SIG-M5 (cell line): Measurements from ENCODE around the gene ZNF407.

Source experiments
- DNase-seq: peaks from one replicate; lab custom pipeline; 2025; lab: John Stamatoyannopoulos, UW

ZNF407 gene

DNA sequence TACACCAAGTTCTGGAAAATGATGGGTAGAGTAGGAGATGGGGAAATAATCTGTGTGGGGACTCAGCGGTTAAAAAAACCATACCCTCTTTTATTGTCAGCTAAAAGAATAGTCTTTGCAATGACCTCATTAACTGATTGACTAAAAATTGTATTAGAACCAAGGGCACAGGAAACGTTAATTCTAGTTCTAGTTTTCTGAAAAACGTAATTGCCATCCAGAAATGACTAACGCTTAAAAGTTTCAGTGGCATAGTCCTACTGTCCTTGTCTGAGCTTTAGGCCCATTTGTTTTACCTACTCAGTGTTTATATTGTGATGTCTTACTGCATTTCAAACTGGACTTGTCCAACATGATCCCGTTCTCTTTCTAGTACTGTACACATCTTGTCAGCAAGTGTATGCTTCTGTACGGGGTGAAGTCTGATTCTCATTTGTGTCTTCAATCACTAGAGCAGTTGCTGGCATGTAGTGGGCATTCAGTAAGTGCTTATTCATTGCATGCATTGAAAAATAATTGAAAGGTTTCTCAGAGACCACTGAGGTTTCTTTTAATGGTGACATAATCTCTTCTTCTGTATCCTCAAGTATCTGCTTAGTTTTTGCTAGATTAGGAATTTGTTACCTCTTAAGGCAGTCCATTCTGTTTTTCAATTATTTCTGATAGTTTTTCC lies 81.5 kb downstream of the ZNF407 start:
- DNase-seq = no peak

DNA sequence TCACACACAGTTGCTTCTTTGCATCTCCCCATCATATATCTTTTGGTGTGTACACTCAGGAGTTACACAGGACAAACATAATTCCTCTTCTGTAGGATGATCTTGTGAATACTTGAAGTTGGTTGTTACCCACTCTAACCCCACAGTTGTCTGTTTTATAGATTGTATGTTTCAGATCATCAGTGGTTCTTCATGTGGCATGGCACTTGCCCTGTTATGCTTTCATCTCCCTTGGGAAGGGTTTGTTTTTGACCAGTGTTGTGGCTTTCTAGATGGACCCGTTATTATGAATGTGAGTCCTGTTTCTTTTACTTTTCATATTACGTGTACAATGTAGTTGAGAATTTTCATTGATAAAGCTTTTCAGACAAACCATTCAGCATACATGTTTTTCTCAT lies 82.0 kb downstream of the ZNF407 start:
- DNase-seq = no peak

DNA sequence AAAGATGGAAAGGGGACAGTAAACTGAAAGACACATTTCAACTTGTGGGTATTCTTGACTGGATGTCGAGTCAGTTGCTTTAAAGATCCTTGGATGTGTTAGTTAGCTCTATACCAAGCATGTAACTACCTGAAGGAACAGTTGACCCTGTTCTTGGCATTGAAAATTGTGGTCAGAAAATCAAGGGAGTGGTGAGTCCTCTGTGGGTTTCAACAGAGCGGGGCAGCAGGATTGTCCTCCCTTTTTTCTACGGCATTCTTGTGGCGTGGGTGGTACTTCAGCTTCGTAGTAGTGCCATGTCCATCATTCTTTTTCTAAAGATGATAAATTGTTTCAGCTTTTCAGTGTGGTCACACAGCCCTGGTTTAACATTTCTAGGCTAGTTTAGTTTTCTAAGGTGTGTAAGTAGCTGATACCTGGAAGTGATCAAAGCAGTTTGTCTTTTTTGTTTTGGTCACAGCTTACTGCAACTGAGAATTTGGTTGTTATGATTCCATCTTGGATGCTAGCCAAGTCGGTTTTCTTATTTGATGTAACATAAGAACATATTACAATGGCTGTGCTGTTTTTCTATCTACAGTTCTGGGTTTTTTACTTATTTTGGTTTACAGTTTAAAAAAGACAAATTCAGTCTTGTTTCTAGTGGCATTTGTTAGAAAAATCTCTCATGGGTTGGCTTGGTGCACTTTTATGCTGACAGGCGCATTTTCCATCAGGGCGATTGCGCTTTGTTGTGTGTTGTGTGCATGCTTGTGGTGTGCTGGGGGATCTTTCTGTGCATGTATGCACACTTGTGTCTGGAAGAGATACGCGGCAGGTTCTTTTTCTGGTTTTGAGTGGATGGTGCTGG lies 84.7 kb downstream of the ZNF407 start:
- DNase-seq = no peak

DNA sequence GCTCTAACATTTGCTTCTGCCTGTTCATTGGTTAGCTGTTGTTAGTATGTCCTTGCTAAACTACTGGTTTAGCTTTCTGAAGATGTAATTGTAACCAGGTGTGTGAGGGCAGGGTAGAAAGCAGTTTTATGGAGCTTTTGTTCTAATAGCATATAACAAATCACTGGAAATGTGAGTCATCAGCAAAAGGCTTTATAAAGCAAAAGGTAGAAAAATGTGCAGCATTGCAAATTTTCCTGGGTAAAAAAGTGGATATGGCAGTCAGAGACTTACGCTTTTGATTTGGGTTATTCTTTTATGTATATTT lies 85.3 kb downstream of the ZNF407 start:
- no peak for DNase-seq

DNA sequence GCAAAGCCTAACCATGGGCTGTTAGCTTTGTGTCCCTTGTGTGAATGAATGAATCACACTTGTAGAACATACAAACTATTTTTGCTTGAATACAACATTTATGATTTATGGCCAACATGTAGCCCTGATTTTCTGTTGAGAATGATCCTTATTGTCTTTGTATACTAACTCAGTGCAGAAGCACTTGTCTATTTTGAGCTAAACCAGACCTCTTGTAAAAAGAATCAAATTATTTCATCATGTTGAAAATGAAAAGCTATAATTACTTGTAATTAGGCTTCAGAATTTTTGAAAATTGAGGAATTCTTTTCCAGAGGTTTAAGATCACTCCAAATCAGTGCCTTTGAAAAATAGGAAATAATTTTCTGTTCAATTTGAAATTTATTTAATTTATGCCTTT lies 85.9 kb downstream of the ZNF407 start:
- no peak for DNase-seq

DNA sequence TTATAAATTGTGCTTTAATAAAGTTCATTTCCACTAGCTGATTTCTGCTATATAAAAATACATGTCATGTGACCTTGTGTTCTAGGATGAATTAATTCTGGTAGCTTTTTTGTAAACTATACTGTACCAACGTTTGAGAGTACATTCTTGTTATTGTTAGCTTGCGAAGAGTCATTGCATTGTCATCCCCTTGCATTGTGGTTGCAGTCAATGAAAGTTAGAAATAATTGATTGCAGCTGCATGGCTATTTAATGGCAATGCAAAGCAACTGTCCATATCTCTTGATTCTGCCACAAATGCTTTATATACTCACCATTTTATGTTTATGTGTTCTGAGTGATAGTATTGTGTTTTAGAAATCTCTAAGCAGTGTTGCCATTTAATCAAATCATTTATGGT lies 91.6 kb downstream of the ZNF407 start:
- DNase-seq = no peak

DNA sequence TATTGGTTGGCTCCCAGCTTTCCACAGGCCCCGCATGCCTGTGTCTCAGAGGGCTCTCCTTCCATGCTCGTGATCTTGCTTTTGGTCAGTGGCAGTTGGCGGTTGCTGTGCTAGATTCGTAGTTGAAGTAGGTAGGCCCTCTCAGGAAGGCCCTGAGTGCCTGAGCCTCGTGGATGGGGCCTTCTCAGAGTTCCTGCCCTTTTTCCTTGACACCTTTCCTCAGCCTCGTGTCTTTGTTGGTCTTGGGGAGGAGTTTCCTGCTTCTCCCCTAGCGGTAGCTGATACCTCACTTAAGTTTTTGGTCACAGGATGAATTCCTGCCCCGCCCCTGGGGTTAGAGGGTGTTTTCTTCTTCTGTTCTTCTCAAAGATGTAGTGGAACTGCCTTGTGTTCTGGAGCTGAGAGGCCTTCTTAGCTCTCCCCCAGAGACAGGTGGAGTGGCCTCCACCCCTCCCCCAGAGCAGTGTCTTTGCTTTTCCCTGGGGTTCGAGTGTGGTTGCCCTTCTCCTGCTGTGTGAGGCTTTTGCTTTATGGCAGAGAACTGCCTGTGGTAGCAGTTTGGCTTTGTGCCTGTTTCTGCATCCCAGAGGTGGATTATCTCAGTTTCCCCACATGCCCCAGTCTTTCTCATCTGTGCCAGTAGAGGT lies 94.8 kb downstream of the ZNF407 start:
- no peak for DNase-seq

DNA sequence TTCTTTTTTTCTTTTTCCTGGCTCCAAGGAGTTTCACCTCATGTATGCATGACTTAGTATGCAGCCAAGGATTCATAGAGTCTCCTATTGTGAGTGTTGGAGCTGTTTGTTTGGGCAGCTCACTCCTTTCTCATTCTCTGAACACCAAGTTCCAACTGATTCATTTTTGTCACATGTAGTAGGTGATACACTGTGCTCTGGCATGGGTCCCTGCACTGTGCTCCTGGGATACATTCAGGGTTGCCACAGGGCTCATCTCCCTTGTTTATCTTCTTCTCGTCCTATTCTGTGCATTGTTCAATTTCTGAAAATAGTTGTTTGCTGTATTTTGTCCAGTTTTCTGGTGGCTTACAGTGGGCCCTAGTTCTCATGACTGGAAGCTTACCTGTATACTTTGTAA lies 96.8 kb downstream of the ZNF407 start:
- DNase-seq = no peak

DNA sequence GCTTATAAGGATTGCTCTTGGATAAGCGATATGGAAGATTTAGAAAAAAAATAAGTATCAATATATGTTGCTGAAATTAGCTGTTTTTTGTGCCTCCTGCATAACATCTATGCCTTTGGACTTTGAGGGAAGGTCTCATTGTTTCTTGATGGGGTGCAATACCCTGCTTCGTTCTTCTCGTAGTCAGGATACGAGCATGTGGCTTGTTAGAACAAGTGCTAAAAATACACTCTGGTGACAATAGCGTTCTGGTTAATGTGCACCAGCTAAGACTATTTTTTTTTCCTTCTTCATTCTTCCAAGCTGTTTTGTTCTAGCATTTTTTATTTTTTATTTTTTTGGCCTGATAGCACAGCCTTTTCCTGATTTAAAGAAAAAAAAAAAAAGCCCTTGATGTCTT lies 97.5 kb downstream of the ZNF407 start:
- DNase-seq = no peak

DNA sequence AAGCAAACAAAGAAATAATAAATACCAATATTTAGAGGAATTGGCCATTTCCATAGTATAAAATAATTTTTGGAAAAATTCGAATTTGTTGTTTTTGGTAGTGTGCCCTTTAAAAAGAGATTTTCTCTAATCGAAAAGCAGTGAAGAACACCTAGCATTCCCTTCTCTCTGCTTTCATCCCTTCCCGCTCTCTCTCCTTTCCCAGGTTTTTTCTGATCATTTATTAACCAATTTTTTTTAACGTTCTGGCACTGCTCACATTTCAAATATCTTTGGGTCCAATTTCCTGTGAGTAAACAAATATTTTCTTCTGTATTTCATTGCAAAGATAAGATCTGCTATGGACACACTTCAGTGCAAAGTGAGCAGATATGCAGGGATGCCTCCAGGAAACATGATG lies 101.2 kb downstream of the ZNF407 start:
- DNase-seq = no peak

DNA sequence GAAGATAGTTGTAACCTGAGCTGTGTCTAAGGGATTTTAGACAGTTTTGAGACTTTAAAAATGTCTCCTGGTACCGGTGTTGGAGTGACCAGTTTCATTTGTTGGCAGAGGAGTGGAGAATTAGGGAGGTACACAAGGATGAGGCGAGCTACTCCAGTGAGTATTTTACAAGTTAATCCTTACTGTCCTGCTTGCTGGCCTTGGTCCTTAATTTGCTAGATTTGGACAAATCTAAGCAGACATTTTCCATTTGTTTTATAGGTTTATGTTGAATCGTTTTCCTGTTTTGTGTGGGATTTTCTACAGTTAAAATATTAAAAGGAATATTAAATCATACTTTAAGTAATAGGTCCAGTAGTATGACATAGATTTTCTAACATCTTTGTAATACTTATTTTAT lies 101.8 kb downstream of the ZNF407 start:
- no peak for DNase-seq

DNA sequence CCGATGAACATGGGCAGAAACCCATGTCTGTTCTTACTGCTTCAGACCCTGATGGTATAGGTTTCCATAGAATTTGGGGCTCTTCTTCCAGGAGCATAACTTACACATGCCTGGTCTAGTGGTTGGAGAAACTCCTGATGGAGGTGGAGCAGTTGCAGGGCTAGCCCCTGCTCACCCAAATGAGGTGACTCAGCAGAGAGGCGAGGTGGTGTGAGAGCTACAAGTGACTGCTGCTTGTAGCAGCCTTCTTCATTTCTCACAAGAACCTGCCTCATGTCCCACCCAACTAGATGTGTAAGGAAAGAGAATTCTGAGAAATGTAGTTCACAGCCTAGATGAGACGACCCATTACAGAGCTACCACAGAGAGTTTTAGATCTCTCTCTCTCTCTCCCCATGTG lies 105.3 kb downstream of the ZNF407 start:
- no peak for DNase-seq

DNA sequence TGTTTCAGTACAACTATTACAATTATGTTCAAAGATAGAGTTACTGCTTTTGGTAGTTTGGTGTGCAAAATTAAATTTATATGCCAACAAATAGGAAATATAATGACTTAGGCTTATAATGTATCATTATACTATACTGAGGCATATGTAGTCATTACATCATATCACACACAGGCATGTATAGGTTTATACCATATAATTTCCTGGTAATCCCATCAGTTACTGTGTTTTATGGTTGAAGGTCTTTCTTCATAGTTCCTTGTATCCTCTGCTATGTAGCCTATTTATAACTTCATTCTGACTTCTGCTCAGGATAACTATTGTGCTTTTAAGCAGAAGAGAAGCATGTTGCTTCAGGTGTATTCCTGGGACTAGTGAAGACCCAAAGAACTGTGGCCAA lies 110.5 kb downstream of the ZNF407 start:
- no peak for DNase-seq

DNA sequence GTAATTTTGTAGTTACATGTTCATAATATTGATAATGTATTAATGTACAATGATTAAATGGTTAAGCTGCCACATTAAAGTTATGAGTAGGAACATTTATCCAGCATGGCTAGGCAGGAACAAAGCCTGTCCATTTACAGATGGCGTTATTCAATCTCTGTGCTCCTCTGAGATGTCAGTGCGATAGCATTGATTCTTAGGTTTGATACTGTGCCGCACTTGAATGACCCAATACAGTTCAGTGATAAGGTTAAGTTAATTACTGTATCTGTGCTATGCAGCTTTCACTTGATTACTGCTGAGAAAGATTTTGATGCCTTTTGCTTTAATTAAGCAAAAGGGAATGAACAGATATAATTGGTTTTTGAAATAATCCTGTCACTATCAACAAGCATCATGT lies 111.8 kb downstream of the ZNF407 start:
- no peak for DNase-seq

DNA sequence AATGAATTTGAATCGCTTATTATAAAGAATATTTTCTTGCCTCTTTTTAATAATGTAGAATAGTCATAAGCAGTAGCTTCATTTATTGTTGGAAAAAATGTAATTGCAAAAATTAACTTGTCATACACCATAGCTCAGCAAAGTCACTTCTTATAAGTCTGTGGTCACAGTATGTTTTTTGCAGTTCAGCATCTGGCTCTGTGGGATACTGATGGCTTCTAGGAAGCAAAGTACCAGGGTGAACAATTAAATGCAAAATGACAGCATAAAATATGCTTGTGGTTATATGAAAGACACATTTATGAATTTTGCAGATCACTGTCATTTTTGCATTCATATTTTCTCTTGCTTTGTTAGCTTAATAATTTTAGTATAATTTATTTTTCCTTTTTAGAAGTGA lies 116.5 kb downstream of the ZNF407 start:
- DNase-seq = no peak

DNA sequence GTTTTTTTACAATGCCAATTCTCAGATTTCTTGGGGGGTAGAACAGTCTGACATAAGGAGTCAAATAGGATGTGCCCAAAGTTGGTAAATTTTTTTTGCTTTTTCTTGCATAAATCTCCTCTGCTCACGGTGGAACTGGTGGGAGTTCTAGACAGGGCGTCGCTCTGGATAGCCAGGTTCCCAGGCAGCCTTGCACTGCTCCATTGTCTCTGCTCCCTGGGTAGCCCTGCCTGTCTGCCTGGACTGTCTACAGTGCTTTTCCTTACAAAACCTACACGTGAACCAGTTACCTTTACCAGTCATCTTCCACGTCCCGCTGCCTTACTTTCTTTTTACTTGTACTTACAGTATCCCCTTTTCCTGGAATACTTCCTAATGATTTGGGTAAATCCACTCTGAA lies 117.1 kb downstream of the ZNF407 start:
- no peak for DNase-seq

DNA sequence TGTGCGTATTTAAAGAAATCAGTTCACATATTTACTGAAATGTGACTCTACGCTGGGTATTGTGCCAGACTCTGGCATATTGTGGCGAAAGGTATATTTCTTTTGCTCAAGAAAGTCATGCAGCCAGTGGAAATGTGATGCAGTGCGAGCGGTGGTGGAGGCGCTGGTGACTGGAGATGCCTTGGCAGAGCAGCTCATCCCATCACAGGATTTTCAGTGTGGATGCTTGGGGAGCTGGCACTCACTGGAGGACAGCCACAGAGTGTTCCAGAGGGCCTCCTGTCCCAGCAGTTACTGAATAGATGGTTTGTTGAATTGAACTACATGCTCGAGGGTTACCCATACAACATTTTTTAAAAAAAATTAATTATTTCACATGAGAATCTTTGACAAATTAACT lies 117.6 kb downstream of the ZNF407 start:
- DNase-seq = no peak

DNA sequence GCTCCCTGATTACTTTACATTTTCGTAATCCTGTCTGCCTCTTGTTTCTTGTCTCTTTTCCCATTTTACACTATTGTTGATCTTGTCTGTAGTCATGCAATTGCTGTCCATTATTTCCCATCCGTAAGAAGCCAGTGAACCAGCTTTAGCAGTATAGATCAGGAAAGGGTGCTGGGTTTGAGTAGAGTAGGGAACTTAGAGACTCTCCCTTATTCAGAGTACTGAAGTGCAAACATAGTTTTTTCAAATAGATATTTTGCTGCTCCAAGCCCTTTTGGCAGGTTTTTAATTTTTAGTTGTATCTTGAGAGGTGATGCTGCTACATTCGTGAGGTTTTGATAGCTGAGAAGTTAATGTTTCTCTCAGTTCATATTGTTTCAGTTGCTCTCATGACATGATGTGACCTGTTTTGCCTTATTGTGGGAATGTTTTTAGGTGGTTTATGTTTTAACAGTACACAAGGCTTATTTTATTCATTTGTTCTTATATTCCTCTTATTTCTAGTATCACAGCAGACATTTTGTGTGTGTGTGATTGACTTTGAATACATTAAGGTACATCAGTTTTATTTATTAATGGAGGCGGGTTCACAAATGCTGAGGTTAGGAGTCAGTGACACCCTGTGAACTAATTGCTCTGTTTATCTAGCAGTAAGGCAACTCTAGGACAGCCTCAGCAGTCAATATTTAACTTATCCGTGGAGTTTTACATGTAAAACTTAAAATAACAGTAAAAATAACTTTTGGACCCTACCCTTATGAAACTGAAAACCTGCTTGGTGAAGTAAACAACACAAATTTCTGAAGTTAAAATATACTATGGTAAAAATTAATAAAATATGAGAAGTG lies 118.4 kb downstream of the ZNF407 start:
- DNase-seq = no peak

DNA sequence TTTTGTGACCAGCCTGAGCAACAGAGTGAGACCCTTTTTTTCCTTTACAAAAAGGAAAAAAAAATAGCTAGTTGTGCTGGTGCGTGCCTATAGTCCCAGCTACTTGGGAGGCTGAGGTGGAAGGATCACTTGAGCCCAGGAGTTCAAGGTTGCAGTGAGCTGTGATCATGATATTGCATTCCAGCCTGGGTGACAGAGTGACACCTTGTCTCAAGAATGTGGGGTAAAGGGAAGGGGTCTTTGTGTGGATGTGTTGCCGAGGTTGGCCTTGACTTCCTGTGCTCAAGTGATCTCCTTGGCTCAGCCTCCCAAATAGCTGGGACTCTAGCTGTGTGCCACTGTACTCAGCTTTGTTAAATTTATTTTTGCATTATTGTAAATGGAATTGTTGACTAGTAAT lies 120.6 kb downstream of the ZNF407 start:
- DNase-seq = no peak

DNA sequence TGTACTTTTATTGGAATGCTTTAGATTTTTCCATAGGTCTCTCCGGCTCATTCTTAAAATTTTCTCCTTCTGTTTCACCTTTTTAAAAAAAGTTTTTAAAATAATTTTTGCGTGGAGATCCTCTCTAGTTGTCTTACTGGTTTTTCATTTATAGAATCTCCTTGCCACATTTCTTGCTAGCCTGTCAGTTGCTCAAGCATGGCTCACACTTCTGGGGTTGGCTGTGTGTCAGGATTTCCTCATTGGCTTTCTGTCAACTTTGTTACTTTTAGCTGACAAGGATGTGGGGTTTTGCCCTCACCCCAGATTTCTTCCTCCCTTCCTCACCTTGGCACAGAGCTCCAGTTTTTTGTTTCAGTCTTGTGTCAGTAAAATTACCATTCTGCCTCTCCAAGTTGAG lies 124.6 kb downstream of the ZNF407 start:
- no peak for DNase-seq

DNA sequence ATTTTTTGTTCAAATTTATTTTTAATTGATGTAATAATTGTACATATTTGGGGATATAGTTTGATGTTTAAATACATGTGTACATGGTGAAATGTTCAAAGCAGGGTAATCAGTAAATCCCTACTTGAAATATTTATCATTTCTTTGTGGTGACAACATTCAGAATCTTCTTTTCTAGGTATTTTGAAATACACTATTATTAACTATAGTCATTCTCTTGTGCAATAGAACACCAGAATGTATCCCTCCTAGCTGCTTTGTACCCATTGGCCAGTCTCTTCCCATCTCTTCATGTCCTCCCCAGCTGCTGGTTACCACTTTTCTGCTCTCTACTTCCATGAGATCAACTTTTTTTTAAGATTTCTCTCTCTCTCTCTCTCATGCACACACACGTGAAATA lies 126.5 kb downstream of the ZNF407 start:
- peak; percentile 3 for DNase-seq

DNA sequence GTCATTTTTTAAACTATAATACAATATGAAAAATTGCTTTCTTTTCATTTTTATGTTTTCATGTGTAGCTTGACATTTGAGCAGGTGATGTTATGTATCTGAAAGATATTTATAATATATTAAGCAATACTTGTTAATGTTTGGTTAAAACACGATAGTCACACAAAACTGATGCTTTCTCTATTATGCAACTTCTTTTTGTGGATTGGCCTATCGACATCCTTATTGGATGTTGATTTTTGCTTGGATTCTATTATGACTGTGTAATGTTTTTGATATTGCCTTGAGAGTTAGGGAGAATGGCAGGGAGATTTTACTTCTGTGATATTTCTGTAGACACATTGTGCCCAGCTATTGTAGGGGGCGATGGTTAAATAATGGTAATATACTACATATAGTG lies 128.0 kb downstream of the ZNF407 start:
- no peak for DNase-seq

DNA sequence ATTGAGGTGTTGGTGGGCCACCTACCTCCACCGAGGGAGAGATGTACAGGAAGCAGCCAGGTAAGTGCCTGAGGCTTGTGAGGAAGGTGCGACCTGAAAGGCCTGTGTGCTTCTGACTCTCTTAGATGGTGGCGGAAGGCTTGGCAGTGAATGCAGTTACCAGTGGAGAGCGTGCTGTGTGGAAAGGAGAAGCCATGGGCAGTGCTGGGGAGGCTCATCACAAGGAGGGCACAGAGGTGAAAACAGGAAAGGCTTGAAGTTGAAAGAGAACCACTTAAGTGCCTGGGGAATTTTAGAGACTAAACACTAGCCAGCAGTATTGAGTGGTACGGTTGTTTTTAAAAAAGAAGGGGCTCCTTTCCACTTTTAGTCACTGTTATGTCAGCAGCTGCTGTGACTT lies 130.9 kb downstream of the ZNF407 start:
- DNase-seq = no peak
